ENCODE results near the gene KRT80.

- TF ChIP-seq POLR2A (IDR thresholded peaks at IDR 0.05; ENCODE audit: low read length) (no peak), GATA1 (IDR thresholded peaks at IDR 0.05; ENCODE audit: low read depth, low read length) (no peak)
These were observed 25.1 kb downstream of the KRT80 start for GRCh38 chr12:52166672-52167071.

Data from erythroblast (primary cell).